Lower leg skin (tissue), 4 donors: ENCODE results near the gene TRIM27. TPM values are rescaled to one million over a fixed set of nuclear protein-coding genes. Genes with fewer than 3 reads are reported as not detected.
"Not testable (repeated sequence)": the region's sequence is repeated elsewhere in the genome, so short reads cannot be mapped to it uniquely, and the experiment has no call there.

Experiments used
- DNase-seq, 2 donors: peaks; one replicate each; pipeline ENCODE4 v3.0.0-alpha.2; 2019; ENCODE audit warnings: low spot score in 2 of 2
- H3K4me3 ChIP-seq: fragments of 200-600 bp; sonication (generic); 2 replicates; pipeline ENCODE4 v1.5.1; 2017; ENCODE audit warnings: mild to moderate bottlenecking, low read depth; ENCODE audit not compliant: poor library complexity, severe bottlenecking
- POLR2A ChIP-seq, 2 donors: fragments of 450-650 bp; IDR thresholded peaks; one replicate each; pipeline ENCODE4 v1.6.1; 2016 to 2017; ENCODE audit warnings: antibody characterized with exemption in 2 of 2, mild to moderate bottlenecking in 1 of 2, moderate library complexity in 1 of 2
- WGBS, 2 donors: methylation state at CpG; one replicate each; pipeline ENCODE4 v1.1.5; 2018; 5-methylcytosine and 5-hydroxymethylcytosine counted together
- intact Hi-C: fragments of 100-400 bp; cut with DNase I; formaldehyde crosslinking; loops from one replicate; pipeline ENCODE4 v1.15.0; 2023; ENCODE audit warnings: low total_unique reads
- total RNA-seq, 4 donors: library from RNA; depleted of rRNA; stranded (reverse); fragments of >200 nt; gene quantifications; one replicate each; pipeline ENCODE4 v1.1.0, GENCODE V29; 2016
- TF ChIP-seq, protein P1 (sequence below), 3 donors: fragments of 450-650 bp; IDR thresholded peaks; one replicate each; pipeline ENCODE4 v1.5.1; 2016; ENCODE audit warnings: antibody characterized with exemption in 3 of 3, mild to moderate bottlenecking in 3 of 3, moderate library complexity in 2 of 3

The TRIM27 gene, protein sequence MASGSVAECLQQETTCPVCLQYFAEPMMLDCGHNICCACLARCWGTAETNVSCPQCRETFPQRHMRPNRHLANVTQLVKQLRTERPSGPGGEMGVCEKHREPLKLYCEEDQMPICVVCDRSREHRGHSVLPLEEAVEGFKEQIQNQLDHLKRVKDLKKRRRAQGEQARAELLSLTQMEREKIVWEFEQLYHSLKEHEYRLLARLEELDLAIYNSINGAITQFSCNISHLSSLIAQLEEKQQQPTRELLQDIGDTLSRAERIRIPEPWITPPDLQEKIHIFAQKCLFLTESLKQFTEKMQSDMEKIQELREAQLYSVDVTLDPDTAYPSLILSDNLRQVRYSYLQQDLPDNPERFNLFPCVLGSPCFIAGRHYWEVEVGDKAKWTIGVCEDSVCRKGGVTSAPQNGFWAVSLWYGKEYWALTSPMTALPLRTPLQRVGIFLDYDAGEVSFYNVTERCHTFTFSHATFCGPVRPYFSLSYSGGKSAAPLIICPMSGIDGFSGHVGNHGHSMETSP
- 10 to 100 TPM; 32.2 to 38.9 (median 35.6) TPM for total RNA-seq

- TF ChIP-seq POLR2A (IDR thresholded peaks at IDR 0.05) = no peak
- TF ChIP-seq, protein P1, sequence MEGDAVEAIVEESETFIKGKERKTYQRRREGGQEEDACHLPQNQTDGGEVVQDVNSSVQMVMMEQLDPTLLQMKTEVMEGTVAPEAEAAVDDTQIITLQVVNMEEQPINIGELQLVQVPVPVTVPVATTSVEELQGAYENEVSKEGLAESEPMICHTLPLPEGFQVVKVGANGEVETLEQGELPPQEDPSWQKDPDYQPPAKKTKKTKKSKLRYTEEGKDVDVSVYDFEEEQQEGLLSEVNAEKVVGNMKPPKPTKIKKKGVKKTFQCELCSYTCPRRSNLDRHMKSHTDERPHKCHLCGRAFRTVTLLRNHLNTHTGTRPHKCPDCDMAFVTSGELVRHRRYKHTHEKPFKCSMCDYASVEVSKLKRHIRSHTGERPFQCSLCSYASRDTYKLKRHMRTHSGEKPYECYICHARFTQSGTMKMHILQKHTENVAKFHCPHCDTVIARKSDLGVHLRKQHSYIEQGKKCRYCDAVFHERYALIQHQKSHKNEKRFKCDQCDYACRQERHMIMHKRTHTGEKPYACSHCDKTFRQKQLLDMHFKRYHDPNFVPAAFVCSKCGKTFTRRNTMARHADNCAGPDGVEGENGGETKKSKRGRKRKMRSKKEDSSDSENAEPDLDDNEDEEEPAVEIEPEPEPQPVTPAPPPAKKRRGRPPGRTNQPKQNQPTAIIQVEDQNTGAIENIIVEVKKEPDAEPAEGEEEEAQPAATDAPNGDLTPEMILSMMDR (IDR thresholded peaks at IDR 0.05) = no peak
- H3K4me3 ChIP-seq = peak within 1 kb of the TSS; percentile 91
- 0% methylated on average over 2 to 16 of the region's 89 CpGs for WGBS, 2 donors
- intact Hi-C loops = no loop called here
- peak; percentile 87 to 98 for DNase-seq
Observed at GRCh38 chr6:28923318-28924102, at the start of gene TRIM27. Gene TRIM27 (minus strand): TSS chr6:28923985. CDS start chr6:28923632, 353 bp downstream.

DNA sequence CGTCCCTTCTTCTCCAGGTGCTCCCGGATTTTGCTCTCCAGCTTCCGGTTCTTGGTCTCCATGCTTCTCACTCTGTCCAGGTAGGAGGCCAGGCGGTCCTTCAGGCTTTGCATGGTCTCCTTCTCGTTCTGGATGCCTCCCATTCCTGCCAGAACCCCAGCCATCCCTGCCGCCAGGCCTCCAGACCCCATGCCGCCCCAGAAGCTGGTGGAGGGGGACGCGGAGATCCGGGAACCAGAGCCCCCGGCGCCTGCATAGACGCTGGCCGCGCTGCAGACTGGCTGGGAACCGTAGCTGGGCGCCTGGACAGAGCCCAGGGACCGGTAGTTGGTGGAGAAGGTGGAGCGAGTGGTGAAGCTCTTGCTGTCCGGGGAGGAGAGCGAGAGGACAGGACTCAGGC is 46.3 kb upstream of the TRIM27 start:
- DNase-seq, H3K4me3 ChIP-seq, intact Hi-C loops: not testable (repeated sequence)
- WGBS, 2 donors = 89 to 92% methylated on average over 21 of the region's 21 CpGs

DNA sequence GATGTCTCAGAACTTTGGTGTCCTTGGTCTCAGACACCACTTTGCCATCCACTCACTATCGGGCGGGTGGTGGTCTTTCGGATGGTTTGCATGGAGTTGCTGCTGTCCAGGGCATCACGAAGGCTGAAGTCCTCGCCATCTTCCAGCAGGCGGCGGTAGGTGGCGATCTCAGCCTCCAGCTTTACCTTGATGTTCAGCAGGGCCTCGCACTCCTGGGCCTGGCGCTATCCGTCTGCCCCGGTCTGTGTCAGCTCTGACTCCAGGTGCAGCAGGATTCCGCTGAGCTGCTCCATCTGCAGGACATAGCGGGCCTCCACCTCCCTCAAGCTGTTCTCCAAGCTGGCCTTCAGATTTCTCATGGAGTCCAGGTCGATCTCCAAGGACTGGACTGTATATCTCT is 45.3 kb upstream of the TRIM27 start:
- intact Hi-C loops = no loop called here
- no peak for DNase-seq
- TF ChIP-seq, protein P1 (IDR thresholded peaks at IDR 0.05) = no peak
- TF ChIP-seq POLR2A (IDR thresholded peaks at IDR 0.05) = no peak
- H3K4me3 ChIP-seq = no peak overlapping the region
- 75 to 77% methylated on average over 11 of the region's 15 CpGs for WGBS, 2 donors

- no peak overlapping the region for H3K4me3 ChIP-seq
- intact Hi-C loops = no loop called here
- DNase-seq = no peak
- TF ChIP-seq, protein P1 (IDR thresholded peaks at IDR 0.05) = no peak
- TF ChIP-seq POLR2A (IDR thresholded peaks at IDR 0.05) = no peak
- 84 to 87% methylated on average over 4 of the region's 4 CpGs for WGBS, 2 donors
Observed at GRCh38 chr6:28968476-28968875, 44.7 kb upstream of the TRIM27 start.

DNA sequence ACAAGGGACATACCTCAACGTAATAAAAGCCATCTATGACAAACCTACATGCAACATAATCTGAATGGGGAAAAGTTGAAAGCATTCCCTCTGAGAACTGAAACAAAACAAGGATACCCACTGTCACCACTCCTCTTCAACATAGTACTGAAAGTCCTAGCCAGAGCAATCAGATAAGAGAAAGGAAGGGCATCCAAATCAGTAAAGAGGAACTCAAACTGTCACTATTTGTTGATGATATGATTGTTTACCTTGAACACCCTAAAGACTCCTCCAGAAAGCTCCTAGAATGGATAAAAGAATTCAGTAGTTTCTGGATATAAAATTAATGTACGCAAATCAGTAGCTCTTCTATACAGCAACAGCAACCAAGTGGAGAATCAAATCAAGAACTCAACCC is 41.9 kb upstream of the TRIM27 start:
- no peak overlapping the region for H3K4me3 ChIP-seq
- TF ChIP-seq, protein P1 (IDR thresholded peaks at IDR 0.05) = no peak
- TF ChIP-seq POLR2A (IDR thresholded peaks at IDR 0.05) = no peak
- 91 to 93% methylated on average over 2 of the region's 2 CpGs for WGBS, 2 donors
- intact Hi-C loops = no loop called here
- no peak for DNase-seq
